ENCODE results near the gene SLC38A1. TPM values are rescaled to one million over a fixed set of nuclear protein-coding genes. Genes with fewer than 3 reads are reported as not detected.

The SLC38A1 gene
- total RNA-seq, 4 donors from 2014 or later: 173 to 200 (median 193) TPM

DNA sequence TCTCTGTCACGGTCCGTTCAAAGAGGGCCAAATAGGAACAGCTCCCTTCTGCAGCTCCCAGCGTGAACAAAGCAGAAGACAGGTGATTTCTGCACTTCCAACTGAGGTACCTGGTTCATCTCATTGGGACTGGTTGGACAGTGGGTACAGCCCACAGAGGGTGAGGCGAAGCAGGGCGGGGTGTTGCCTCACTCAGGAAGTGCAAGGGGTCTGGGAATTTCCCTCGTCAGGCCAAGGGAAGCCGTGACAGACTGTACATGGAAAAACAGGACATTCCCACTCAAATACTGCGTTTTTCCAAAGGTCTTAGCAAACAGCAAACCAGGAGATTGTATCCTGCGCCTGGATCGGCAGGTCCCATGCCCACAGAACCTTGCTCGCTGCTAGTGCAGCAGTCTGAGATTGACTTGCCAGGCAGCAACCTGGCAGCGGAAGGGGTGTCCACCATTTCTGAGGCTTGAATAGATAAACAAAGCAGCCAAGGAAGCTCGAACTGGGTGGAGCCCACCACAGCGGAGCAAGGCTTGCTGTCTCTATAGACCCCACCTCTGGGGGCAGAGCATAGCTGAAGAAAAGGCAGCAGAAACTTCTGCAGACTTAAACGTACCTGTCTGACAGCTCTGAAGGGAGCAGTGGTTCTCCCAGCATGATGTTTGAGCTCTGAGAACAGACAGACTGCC lies 22.7 kb downstream of the SLC38A1 start:
- no peaks in the 10 kb centered on the region for H3K27me3 ChIP-seq
- TF ChIP-seq POLR2AphosphoS5 (IDR thresholded peaks at IDR 0.05) (no peak), POLR2A (IDR thresholded peaks at IDR 0.05; ENCODE audit: low read depth) (no peak), EP300 (IDR thresholded peaks at IDR 0.05) (no peak)
- TF ChIP-seq, protein P1, sequence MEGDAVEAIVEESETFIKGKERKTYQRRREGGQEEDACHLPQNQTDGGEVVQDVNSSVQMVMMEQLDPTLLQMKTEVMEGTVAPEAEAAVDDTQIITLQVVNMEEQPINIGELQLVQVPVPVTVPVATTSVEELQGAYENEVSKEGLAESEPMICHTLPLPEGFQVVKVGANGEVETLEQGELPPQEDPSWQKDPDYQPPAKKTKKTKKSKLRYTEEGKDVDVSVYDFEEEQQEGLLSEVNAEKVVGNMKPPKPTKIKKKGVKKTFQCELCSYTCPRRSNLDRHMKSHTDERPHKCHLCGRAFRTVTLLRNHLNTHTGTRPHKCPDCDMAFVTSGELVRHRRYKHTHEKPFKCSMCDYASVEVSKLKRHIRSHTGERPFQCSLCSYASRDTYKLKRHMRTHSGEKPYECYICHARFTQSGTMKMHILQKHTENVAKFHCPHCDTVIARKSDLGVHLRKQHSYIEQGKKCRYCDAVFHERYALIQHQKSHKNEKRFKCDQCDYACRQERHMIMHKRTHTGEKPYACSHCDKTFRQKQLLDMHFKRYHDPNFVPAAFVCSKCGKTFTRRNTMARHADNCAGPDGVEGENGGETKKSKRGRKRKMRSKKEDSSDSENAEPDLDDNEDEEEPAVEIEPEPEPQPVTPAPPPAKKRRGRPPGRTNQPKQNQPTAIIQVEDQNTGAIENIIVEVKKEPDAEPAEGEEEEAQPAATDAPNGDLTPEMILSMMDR (IDR thresholded peaks at IDR 0.05): no peak
- DNase-seq (ENCODE audit: extremely low spot score): no peak
- peaks cover 0 to 5% (median 0%) of the 10 kb centered on the region in 4 donors for H3K36me3 ChIP-seq
- no peak overlapping the region for H3K4me3 ChIP-seq
- H3K27ac ChIP-seq (replicated peaks in 1 of 4): peak overlapping the region in 1 of 4 donors; percentile 8
- 72% methylated on average over 12 of the region's 15 CpGs for WGBS
- intact Hi-C loops (cut with DNase I): no loop called here
- H3K4me1 ChIP-seq: peaks cover 0 to 26% (median 14%) of the 10 kb centered on the region in 4 donors
- H3K9me3 ChIP-seq: no peaks in the 10 kb centered on the region

DNA sequence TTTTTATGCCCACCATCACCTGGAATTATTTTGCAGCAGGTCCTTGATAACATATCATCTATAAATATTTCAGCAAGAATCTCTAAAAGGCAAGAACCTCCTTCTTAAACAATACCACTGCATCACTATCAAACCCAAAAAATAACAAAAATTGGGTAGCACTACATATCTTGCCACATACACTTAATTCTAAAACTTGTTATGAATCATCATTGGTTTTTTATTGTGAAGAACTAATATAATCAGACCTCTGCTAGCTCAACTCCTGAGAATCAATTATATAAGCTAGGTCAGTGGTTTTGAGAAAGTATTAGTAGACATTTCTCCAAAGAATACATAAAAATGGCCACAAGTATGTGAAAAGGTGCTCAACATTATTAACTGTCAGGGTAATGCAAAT lies 23.8 kb downstream of the SLC38A1 start:
- Histone ChIP-seq H3K27ac (replicated peaks in 1 of 4) (no peak overlapping the region), H3K4me1 (peaks cover 0 to 26% (median 14%) of the 10 kb centered on the region in 4 donors), H3K27me3 (no peaks in the 10 kb centered on the region), H3K9me3 (no peaks in the 10 kb centered on the region), H3K36me3 (peaks cover 0 to 16% (median 1%) of the 10 kb centered on the region in 4 donors), H3K4me3 (no peak overlapping the region)
- intact Hi-C loops (cut with DNase I): no loop called here
- TF ChIP-seq POLR2A (IDR thresholded peaks at IDR 0.05; ENCODE audit: low read depth) (no peak), POLR2AphosphoS5 (IDR thresholded peaks at IDR 0.05) (no peak), EP300 (IDR thresholded peaks at IDR 0.05) (no peak)
- TF ChIP-seq, protein P1 (IDR thresholded peaks at IDR 0.05): no peak
- DNase-seq (ENCODE audit: extremely low spot score): no peak

DNA sequence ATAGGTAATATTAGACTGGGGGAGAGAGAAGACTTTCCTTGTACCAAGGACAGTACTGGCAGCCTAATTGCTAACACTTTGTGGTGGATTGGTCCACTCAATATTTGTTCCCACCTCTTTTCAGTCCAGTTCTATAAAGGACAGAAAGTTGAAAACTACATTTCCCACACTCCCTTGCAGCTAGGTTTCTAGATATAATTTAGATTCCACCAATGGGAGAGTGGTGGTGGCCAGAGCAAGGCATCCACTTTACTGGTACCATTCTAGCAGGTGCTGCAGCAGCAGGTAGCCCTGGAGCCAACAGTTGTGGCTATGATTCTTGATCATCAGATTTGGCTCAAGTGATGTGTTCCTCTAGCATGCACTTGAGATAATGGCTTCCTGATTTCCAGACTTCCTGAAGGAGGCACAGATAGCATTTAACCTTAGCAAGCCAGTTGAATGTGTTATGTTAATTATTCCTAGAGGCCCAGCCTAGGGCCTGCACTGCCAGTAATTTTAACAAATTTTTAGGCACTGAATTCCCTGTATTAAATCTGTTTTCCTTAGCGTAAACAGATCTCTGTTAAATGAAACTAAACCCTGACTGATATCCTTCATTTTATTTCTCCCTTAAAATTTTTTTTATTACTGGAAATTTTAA lies 24.4 kb downstream of the SLC38A1 start:
- intact Hi-C loops (cut with DNase I): no loop called here
- 96% methylated on average over 1 of the region's 1 CpG for WGBS
- H3K4me1 ChIP-seq: peaks cover 0 to 26% (median 14%) of the 10 kb centered on the region in 4 donors
- no peaks in the 10 kb centered on the region for H3K27me3 ChIP-seq
- no peaks in the 10 kb centered on the region for H3K9me3 ChIP-seq
- no peak for DNase-seq (ENCODE audit: extremely low spot score)
- H3K27ac ChIP-seq (replicated peaks in 1 of 4): no peak overlapping the region
- peaks cover 0 to 22% (median 4%) of the 10 kb centered on the region in 4 donors for H3K36me3 ChIP-seq
- no peak overlapping the region for H3K4me3 ChIP-seq
- no peak for TF ChIP-seq EP300 (IDR thresholded peaks at IDR 0.05)
- no peak for TF ChIP-seq POLR2AphosphoS5 (IDR thresholded peaks at IDR 0.05)
- no peak for TF ChIP-seq POLR2A (IDR thresholded peaks at IDR 0.05; ENCODE audit: low read depth)
- TF ChIP-seq, protein P1 (IDR thresholded peaks at IDR 0.05): no peak

DNA sequence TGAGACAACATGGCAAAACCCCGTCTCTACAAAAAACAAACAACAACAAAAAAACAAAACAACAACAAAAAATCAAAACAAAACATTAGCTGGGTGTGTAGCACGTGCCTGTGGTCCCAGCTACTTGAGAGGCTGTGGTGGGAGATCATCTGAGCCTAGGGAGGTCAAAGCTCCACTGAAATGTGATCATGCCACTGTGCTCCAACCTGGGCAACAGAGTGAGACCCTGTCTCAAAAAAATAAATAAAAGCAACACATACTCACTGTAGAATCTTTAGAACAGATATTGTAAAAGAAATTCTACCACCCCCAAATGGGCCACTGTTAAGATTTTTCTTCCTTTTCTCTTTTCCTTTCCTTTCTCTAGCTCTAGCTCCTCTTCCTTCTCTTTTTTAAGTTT lies 26.3 kb downstream of the SLC38A1 start:
- no peak for DNase-seq (ENCODE audit: extremely low spot score)
- Histone ChIP-seq H3K9me3 (no peaks in the 10 kb centered on the region), H3K27me3 (no peaks in the 10 kb centered on the region), H3K4me1 (peaks cover 0 to 26% (median 15%) of the 10 kb centered on the region in 4 donors), H3K4me3 (no peak overlapping the region), H3K27ac (replicated peaks in 1 of 4) (no peak overlapping the region), H3K36me3 (peaks cover 0 to 32% (median 7%) of the 10 kb centered on the region in 4 donors)
- WGBS: 93% methylated on average over 2 of the region's 2 CpGs
- no peak for TF ChIP-seq EP300 (IDR thresholded peaks at IDR 0.05)
- TF ChIP-seq POLR2A (IDR thresholded peaks at IDR 0.05; ENCODE audit: low read depth): no peak
- TF ChIP-seq, protein P1 (IDR thresholded peaks at IDR 0.05): no peak
- TF ChIP-seq POLR2AphosphoS5 (IDR thresholded peaks at IDR 0.05): no peak
- intact Hi-C loops (cut with DNase I): no loop called here

Data from esophagus muscularis mucosa (tissue), 4 donors.